ENCODE data around the gene UBXN4.
"Not testable (repeated sequence)": the region's sequence is repeated elsewhere in the genome, so short reads cannot be mapped to it uniquely, and the experiment has no call there.

UBXN4 gene

GRCh38 chr2:135800513-135801460 lies 59.1 kb downstream of the UBXN4 start:
- no peak for TF ChIP-seq CTCF (IDR thresholded peaks at IDR 0.05; ENCODE audit: insufficient read depth, low read depth, low read length, missing control alignments)
- H3K4me3 ChIP-seq (ENCODE audit: low read length): no peak overlapping the region
- DNase-seq (ENCODE audit: low read depth): no peak

GRCh38 chr2:135802350-135802749 lies 60.7 kb downstream of the UBXN4 start:
- DNase-seq (ENCODE audit: low read depth): no peak
- TF ChIP-seq CTCF (IDR thresholded peaks at IDR 0.05; ENCODE audit: insufficient read depth, low read depth, low read length, missing control alignments): no peak
- no peak overlapping the region for H3K4me3 ChIP-seq (ENCODE audit: low read length)

GRCh38 chr2:135803278-135803677 lies 61.6 kb downstream of the UBXN4 start:
- DNase-seq (ENCODE audit: low read depth): no peak
- no peak overlapping the region for H3K4me3 ChIP-seq (ENCODE audit: low read length)
- no peak for TF ChIP-seq CTCF (IDR thresholded peaks at IDR 0.05; ENCODE audit: insufficient read depth, low read depth, low read length, missing control alignments)

GRCh38 chr2:135807874-135808273 lies 66.2 kb downstream of the UBXN4 start:
- H3K4me3 ChIP-seq (ENCODE audit: low read length); DNase-seq (ENCODE audit: low read depth): not testable (repeated sequence)

- no peak for DNase-seq (ENCODE audit: low read depth)
- TF ChIP-seq CTCF (IDR thresholded peaks at IDR 0.05; ENCODE audit: insufficient read depth, low read depth, low read length, missing control alignments): no peak
Observed at GRCh38 chr2:135812907-135813511, 71.4 kb downstream of the UBXN4 start.

GRCh38 chr2:135815269-135815668 lies 73.6 kb downstream of the UBXN4 start:
- TF ChIP-seq CTCF (IDR thresholded peaks at IDR 0.05; ENCODE audit: insufficient read depth, low read depth, low read length, missing control alignments): no peak
- no peak overlapping the region for H3K4me3 ChIP-seq (ENCODE audit: low read length)
- no peak for DNase-seq (ENCODE audit: low read depth)

More at GRCh38 chr2:135812907-135813511, 71.4 kb downstream of the UBXN4 start:
- H3K4me3 ChIP-seq (ENCODE audit: low read length): no peak overlapping the region

GRCh38 chr2:135817466-135817865 lies 75.8 kb downstream of the UBXN4 start:
- H3K4me3 ChIP-seq (ENCODE audit: low read length): no peak overlapping the region
- no peak for DNase-seq (ENCODE audit: low read depth)
- TF ChIP-seq CTCF (IDR thresholded peaks at IDR 0.05; ENCODE audit: insufficient read depth, low read depth, low read length, missing control alignments): no peak

Measured in epithelial cell of esophagus (primary cell).